WERI-Rb-1 (cell line): Measurements from ENCODE around the gene SHROOM1.
A peak's percentile ranks its signal among the peaks of the same experiment; 100 is the strongest.

ENCODE experiments used
- DNase-seq: peaks from one replicate; pipeline ENCODE4 v3.0.0-alpha.2; 2020
- H3K27ac ChIP-seq: fragments of 250-450 bp; sonication (Bioruptor Pico); 2 replicates; pipeline ENCODE4 v1.5.1; 2020; ENCODE audit warnings: mild to moderate bottlenecking, moderate library complexity
- H3K27me3 ChIP-seq: fragments of 250-450 bp; sonication (Bioruptor Pico); 2 replicates; pipeline ENCODE4 v1.5.1; 2021; ENCODE audit warnings: mild to moderate bottlenecking, low read depth, moderate library complexity; ENCODE audit not compliant: insufficient read depth, severe bottlenecking
- H3K36me3 ChIP-seq: fragments of 250-450 bp; sonication (Bioruptor Pico); 2 replicates; pipeline ENCODE4 v1.5.1; 2020; ENCODE audit warnings: mild to moderate bottlenecking, moderate library complexity
- H3K4me3 ChIP-seq: 2 replicates; pipeline ENCODE4 v1.5.1; 2011; ENCODE audit warnings: low read depth, mild to moderate bottlenecking, control low read depth, low read length
- H3K9me3 ChIP-seq: fragments of 250-450 bp; sonication (Bioruptor Pico); 2 replicates; pipeline ENCODE4 v1.5.1; 2021; ENCODE audit warnings: mild to moderate bottlenecking, moderate library complexity; ENCODE audit not compliant: severe bottlenecking
- CTCF ChIP-seq: IDR thresholded peaks from 2 replicates; pipeline ENCODE4 v1.5.1; 2011; ENCODE audit warnings: low read depth, mild to moderate bottlenecking, control low read depth, inconsistent platforms, low read length

The SHROOM1 gene

GRCh38 chr5:132776131-132776937, 54.1 kb downstream of the SHROOM1 start:
- DNase-seq: peak; percentile 66
- Histone ChIP-seq H3K27ac (peak overlapping the region; percentile 59), H3K36me3 (no peaks in the 10 kb centered on the region), H3K4me3 (peak overlapping the region; percentile 76), H3K27me3 (no peaks in the 10 kb centered on the region), H3K9me3 (no peaks in the 10 kb centered on the region)
- no peak for TF ChIP-seq CTCF

- peak overlapping the region; percentile 76 for H3K4me3 ChIP-seq
- H3K36me3 ChIP-seq: no peaks in the 10 kb centered on the region
- no peaks in the 10 kb centered on the region for H3K9me3 ChIP-seq
- no peak overlapping the region for H3K27ac ChIP-seq
- no peak for DNase-seq
- TF ChIP-seq CTCF: no peak
- H3K27me3 ChIP-seq: no peaks in the 10 kb centered on the region
These were observed 54.9 kb downstream of the SHROOM1 start for GRCh38 chr5:132775476-132775961.

- no peak for TF ChIP-seq CTCF
These were observed 55.6 kb downstream of the SHROOM1 start for GRCh38 chr5:132774896-132775295.

GRCh38 chr5:132774406-132774805, 56.0 kb downstream of the SHROOM1 start:
- Histone ChIP-seq H3K4me3 (peak overlapping the region; percentile 10; the same call in 1 of the 2 replicates), H3K36me3 (no peaks in the 10 kb centered on the region), H3K27ac (peak overlapping the region; percentile 77), H3K9me3 (no peaks in the 10 kb centered on the region), H3K27me3 (no peaks in the 10 kb centered on the region)
- DNase-seq: no peak
- TF ChIP-seq CTCF: no peak

More at GRCh38 chr5:132774896-132775295, 55.6 kb downstream of the SHROOM1 start:
- DNase-seq: no peak
- no peak overlapping the region for H3K4me3 ChIP-seq
- H3K27me3 ChIP-seq: no peaks in the 10 kb centered on the region
- no peaks in the 10 kb centered on the region for H3K9me3 ChIP-seq
- H3K36me3 ChIP-seq: no peaks in the 10 kb centered on the region
- H3K27ac ChIP-seq: peak overlapping the region; percentile 77

- no peaks in the 10 kb centered on the region for H3K36me3 ChIP-seq
- H3K9me3 ChIP-seq: no peaks in the 10 kb centered on the region
- DNase-seq: peak; percentile 63
- peak overlapping the region; percentile 77 for H3K27ac ChIP-seq
- peak overlapping the region; percentile 10; the same call in 1 of the 2 replicates for H3K4me3 ChIP-seq
- TF ChIP-seq CTCF: no peak
- H3K27me3 ChIP-seq: no peaks in the 10 kb centered on the region
These were observed 56.7 kb downstream of the SHROOM1 start for GRCh38 chr5:132773601-132774355.
